Activated CD4-positive, alpha-beta memory T cell treated with anti-CD3 and anti-CD28 coated beads, Interleukin-2, amount 10 ng/mL, durations not matched to agents 7 days and 5 days (primary cell): Measurements from ENCODE around the gene ANAPC16. TPM values are rescaled to one million over a fixed set of nuclear protein-coding genes. Genes with fewer than 3 reads are reported as not detected.
"Not testable (repeated sequence)": the region's sequence is repeated elsewhere in the genome, so short reads cannot be mapped to it uniquely, and the experiment has no call there.

Experiments used
- CTCF ChIA-PET: fragments of 350-600 bp; sonication (Branson Sonifier 250); formaldehyde crosslinking; loops from one replicate; lab custom pipeline; 2021; ENCODE audit warnings: antibody characterized with exemption, inconsistent platforms; lab: Charles Lee
- POLR2A ChIA-PET: fragments of 350-600 bp; sonication (Branson Sonifier 250); formaldehyde crosslinking; loops from one replicate; lab custom pipeline; 2021; ENCODE audit warnings: antibody characterized with exemption; lab: Charles Lee
- DNase-seq: peaks from one replicate; pipeline ENCODE4 v3.0.0-alpha.2; 2020
- H3K27ac Mint-ChIP-seq: one replicate; pipeline ENCODE4 v1.8.0; 2021; ENCODE audit warnings: mild to moderate bottlenecking, mixed read lengths
- H3K27me3 Mint-ChIP-seq: one replicate; pipeline ENCODE4 v1.8.0; 2021; ENCODE audit warnings: mixed read lengths
- H3K36me3 Mint-ChIP-seq: one replicate; pipeline ENCODE4 v1.8.0; 2021; ENCODE audit warnings: low read depth, mixed read lengths
- H3K4me1 Mint-ChIP-seq: one replicate; pipeline ENCODE4 v1.8.0; 2021; ENCODE audit warnings: mixed read lengths
- H3K4me3 Mint-ChIP-seq: one replicate; pipeline ENCODE4 v1.8.0; 2021; ENCODE audit warnings: mild to moderate bottlenecking, mixed read lengths
- H3K9me3 Mint-ChIP-seq: one replicate; pipeline ENCODE4 v1.8.0; 2021; ENCODE audit warnings: mixed read lengths
- total RNA-seq, 2 experiments: library from RNA; stranded (reverse); gene quantifications; one replicate each; pipeline ENCODE4 v1.2.3, GENCODE V29; 2021

The ANAPC16 gene
- total RNA-seq, 2 experiments from 2014 or later = 94.2 to 101 TPM

- no peak for DNase-seq
- CTCF ChIA-PET = interaction anchor here (1.1 to 2.7 kb wide), 11 partner anchors 10 to 170 kb away, joined by 3 to 17 read pairs (median 6); partner anchors contain the start of gene DDIT4
- peaks cover 35% of the 10 kb centered on the region for H3K36me3 Mint-ChIP-seq
Measured at GRCh38 chr10:72218726-72219125, 2.9 kb downstream of the ANAPC16 start.

DNA sequence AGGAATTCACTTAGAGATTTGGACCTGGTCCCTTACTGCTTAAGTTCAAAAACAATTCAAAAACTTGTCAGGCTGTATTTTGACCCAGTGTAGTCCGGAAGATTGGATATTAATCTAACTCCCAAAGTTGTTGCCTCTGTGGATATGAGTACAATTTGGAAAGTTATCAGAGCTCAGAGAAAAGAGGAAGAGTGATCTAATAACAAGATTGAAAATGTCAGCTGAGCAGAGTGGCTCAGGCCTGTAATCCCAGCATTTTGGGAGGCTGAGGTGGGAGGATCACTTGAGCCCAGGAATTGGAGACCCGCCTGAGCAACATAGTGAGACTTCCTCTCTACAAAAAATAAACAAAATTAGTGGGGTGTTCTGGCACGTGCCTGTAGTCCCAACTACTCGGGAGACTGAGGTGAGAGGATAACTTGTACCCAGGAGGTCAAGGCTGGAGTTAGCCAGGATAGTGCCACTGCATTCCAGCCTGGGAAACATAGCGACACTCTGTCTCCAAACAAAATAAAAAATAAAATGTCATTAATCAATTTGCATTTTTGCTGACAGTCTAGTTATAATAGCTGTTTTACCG is 3.5 kb downstream of the ANAPC16 start:
- Mint-ChIP-seq H3K27ac (peak overlapping the region; percentile 69), H3K27me3 (no peaks in the 10 kb centered on the region), H3K4me1 (peaks cover 65% of the 10 kb centered on the region), H3K36me3 (peaks cover 40% of the 10 kb centered on the region), H3K9me3 (no peaks in the 10 kb centered on the region), H3K4me3 (peak overlapping the region; percentile 62)
- ChIA-PET CTCF (interaction anchor here (0.7 to 2.7 kb wide), 13 partner anchors 9 to 171 kb away, joined by 3 to 17 read pairs (median 5); partner anchors contain the start of gene DDIT4), POLR2A (interaction anchor here (0.8 to 2.3 kb wide), 9 partner anchors 11 to 135 kb away, joined by 3 to 19 read pairs (median 4); partner anchors contain the start of genes DDIT4, DNAJB12 and SPOCK2)
- no peak for DNase-seq

More at GRCh38 chr10:72218726-72219125, 2.9 kb downstream of the ANAPC16 start:
- peak overlapping the region; percentile 62 for H3K4me3 Mint-ChIP-seq
- peak overlapping the region; percentile 69 for H3K27ac Mint-ChIP-seq
- H3K27me3 Mint-ChIP-seq = no peaks in the 10 kb centered on the region
- POLR2A ChIA-PET = interaction anchor here (0.8 to 2.3 kb wide), 9 partner anchors 10 to 136 kb away, joined by 3 to 19 read pairs (median 4); partner anchors contain the start of genes DDIT4, DNAJB12 and SPOCK2
- H3K4me1 Mint-ChIP-seq = peaks cover 63% of the 10 kb centered on the region
- H3K9me3 Mint-ChIP-seq = no peaks in the 10 kb centered on the region

GRCh38 chr10:72220637-72221036 is 4.8 kb downstream of the ANAPC16 start:
- peaks cover 58% of the 10 kb centered on the region for H3K4me1 Mint-ChIP-seq
- H3K4me3 Mint-ChIP-seq = no peak overlapping the region
- no peak for DNase-seq
- H3K27me3 Mint-ChIP-seq = no peaks in the 10 kb centered on the region
- ChIA-PET CTCF (interaction anchor here (0.7 to 4.6 kb wide), 7 partner anchors 24 to 172 kb away, joined by 3 to 36 read pairs (median 6); no protein-coding TSS in a partner anchor), POLR2A (interaction anchor here (1.1 to 2.0 kb wide), 3 partner anchors 28 to 119 kb away, joined by 3 to 8 read pairs (median 4); no protein-coding TSS in a partner anchor)
- H3K27ac Mint-ChIP-seq = peak overlapping the region; percentile 2
- H3K9me3 Mint-ChIP-seq = no peaks in the 10 kb centered on the region
- H3K36me3 Mint-ChIP-seq = peaks cover 43% of the 10 kb centered on the region

DNA sequence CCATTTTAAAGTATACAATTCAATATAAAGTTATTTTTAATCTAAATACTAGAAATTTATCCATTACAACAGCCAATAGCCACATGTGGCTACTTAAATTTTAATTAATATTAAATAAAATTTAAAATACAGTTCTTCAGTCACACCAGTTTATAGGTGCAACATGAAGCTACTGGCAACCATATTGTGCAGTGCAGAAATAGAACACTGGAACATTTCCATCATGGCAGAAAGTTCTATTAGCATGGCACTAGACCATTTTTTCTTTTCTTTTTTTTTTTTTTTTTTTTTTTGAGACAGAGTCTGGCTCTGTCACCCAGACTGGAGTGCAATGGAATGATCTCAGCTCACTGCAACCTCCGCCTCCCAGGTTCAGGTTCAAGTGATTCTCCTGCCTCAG is 5.5 kb downstream of the ANAPC16 start:
- ChIA-PET CTCF (interaction anchor here (0.6 to 4.6 kb wide), 9 partner anchors 25 to 172 kb away, joined by 3 to 36 read pairs (median 4); partner anchors contain the start of gene SPOCK2), POLR2A (interaction anchor here (1.1 to 2.0 kb wide), 3 partner anchors 27 to 118 kb away, joined by 3 to 8 read pairs (median 4); no protein-coding TSS in a partner anchor)
- no peaks in the 10 kb centered on the region for H3K9me3 Mint-ChIP-seq
- no peak overlapping the region for H3K4me3 Mint-ChIP-seq
- DNase-seq = no peak
- H3K27ac Mint-ChIP-seq = no peak overlapping the region
- H3K27me3 Mint-ChIP-seq = no peaks in the 10 kb centered on the region
- H3K36me3 Mint-ChIP-seq = peaks cover 43% of the 10 kb centered on the region
- peaks cover 57% of the 10 kb centered on the region for H3K4me1 Mint-ChIP-seq

GRCh38 chr10:72223743-72224101 is 7.9 kb downstream of the ANAPC16 start:
- no peak for DNase-seq
- ChIA-PET POLR2A (interaction anchor here (0.7 to 1.3 kb wide), 8 partner anchors 37 to 135 kb away, joined by 3 to 6 read pairs (median 3); partner anchors contain the start of gene SPOCK2), CTCF (interaction anchor here (0.8 to 4.6 kb wide), 16 partner anchors 20 to 175 kb away, joined by 3 to 36 read pairs (median 6); partner anchors contain the start of gene DDIT4)
- H3K4me3 Mint-ChIP-seq = no peak overlapping the region
- peaks cover 41% of the 10 kb centered on the region for H3K36me3 Mint-ChIP-seq
- peaks cover 52% of the 10 kb centered on the region for H3K4me1 Mint-ChIP-seq
- H3K27me3 Mint-ChIP-seq = no peaks in the 10 kb centered on the region
- no peaks in the 10 kb centered on the region for H3K9me3 Mint-ChIP-seq
- H3K27ac Mint-ChIP-seq = peak overlapping the region; percentile 58

GRCh38 chr10:72224191-72224590 is 8.4 kb downstream of the ANAPC16 start:
- ChIA-PET CTCF (interaction anchor here (0.8 to 4.6 kb wide), 16 partner anchors 19 to 175 kb away, joined by 3 to 36 read pairs (median 6); partner anchors contain the start of gene DDIT4), POLR2A (interaction anchor here (0.7 to 1.3 kb wide), 8 partner anchors 37 to 135 kb away, joined by 3 to 6 read pairs (median 3); partner anchors contain the start of gene SPOCK2)
- H3K4me3 Mint-ChIP-seq, H3K9me3 Mint-ChIP-seq, DNase-seq, H3K27me3 Mint-ChIP-seq: not testable (repeated sequence)
- H3K36me3 Mint-ChIP-seq = peaks cover 40% of the 10 kb centered on the region
- H3K27ac Mint-ChIP-seq = peak overlapping the region; percentile 58
- peaks cover 48% of the 10 kb centered on the region for H3K4me1 Mint-ChIP-seq

- Mint-ChIP-seq H3K27ac (no peak overlapping the region), H3K4me3 (no peak overlapping the region), H3K4me1 (peaks cover 50% of the 10 kb centered on the region), H3K36me3 (peaks cover 40% of the 10 kb centered on the region), H3K9me3 (no peaks in the 10 kb centered on the region), H3K27me3 (no peaks in the 10 kb centered on the region)
- CTCF ChIA-PET = interaction anchor here (0.7 to 2.1 kb wide), 7 partner anchors 10 to 178 kb away, joined by 3 to 13 read pairs (median 3); partner anchors contain the start of gene SPOCK2
- POLR2A ChIA-PET = interaction anchor here (0.9 to 2.3 kb wide), 3 partner anchors 10 to 109 kb away, joined by 3 to 7 read pairs (median 6); partner anchors contain the start of genes ANAPC16 and ASCC1
- DNase-seq = no peak
Measured at GRCh38 chr10:72226418-72227027, 10.7 kb downstream of the ANAPC16 start.

GRCh38 chr10:72227826-72228225 is 12.0 kb downstream of the ANAPC16 start:
- peaks cover 39% of the 10 kb centered on the region for H3K36me3 Mint-ChIP-seq
- H3K27ac Mint-ChIP-seq = no peak overlapping the region
- DNase-seq = no peak
- no peak overlapping the region for H3K4me3 Mint-ChIP-seq
- peaks cover 47% of the 10 kb centered on the region for H3K4me1 Mint-ChIP-seq
- H3K9me3 Mint-ChIP-seq = no peaks in the 10 kb centered on the region
- POLR2A ChIA-PET = interaction anchor here (0.9 kb wide), 1 partner anchor 47 kb away, joined by 3 read pairs; no protein-coding TSS in a partner anchor
- H3K27me3 Mint-ChIP-seq = no peaks in the 10 kb centered on the region
- CTCF ChIA-PET = interaction anchor here (1.1 to 2.4 kb wide), 4 partner anchors 9 to 110 kb away, joined by 5 to 10 read pairs (median 6); no protein-coding TSS in a partner anchor

DNA sequence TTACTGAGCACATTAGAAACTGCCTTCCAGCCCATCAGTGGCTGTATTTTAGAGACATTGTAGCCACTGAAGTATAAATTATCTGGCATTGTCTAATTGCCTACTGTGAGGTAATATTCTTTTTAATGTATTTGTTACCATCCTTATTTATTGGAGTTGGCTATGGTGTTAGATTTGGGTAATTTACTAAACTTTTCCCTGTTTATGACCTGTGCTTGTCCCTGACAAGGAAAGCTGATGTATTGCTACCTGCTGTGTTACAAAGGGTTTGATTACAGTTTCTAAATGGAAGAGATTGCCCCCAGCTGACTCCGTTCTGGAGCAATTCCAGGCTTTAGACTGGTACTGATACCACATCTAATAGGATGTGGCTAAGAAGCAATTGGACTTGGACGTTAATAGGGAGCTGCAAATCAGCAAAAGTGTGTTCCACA is 12.5 kb downstream of the ANAPC16 start:
- POLR2A ChIA-PET = interaction anchor here (0.9 to 2.6 kb wide), 3 partner anchors 12 to 47 kb away, joined by 3 to 11 read pairs (median 6); partner anchors contain the start of genes ANAPC16, ASCC1 and DDIT4
- no peaks in the 10 kb centered on the region for H3K27me3 Mint-ChIP-seq
- CTCF ChIA-PET = interaction anchor here (1.1 to 2.4 kb wide), 5 partner anchors 9 to 180 kb away, joined by 5 to 10 read pairs (median 6); no protein-coding TSS in a partner anchor
- no peak overlapping the region for H3K4me3 Mint-ChIP-seq
- H3K27ac Mint-ChIP-seq = no peak overlapping the region
- no peak for DNase-seq
- H3K36me3 Mint-ChIP-seq = peaks cover 43% of the 10 kb centered on the region
- H3K4me1 Mint-ChIP-seq = peaks cover 41% of the 10 kb centered on the region
- no peaks in the 10 kb centered on the region for H3K9me3 Mint-ChIP-seq

- H3K36me3 Mint-ChIP-seq = peaks cover 42% of the 10 kb centered on the region
- CTCF ChIA-PET = interaction anchor here (0.6 to 2.4 kb wide), 12 partner anchors 9 to 336 kb away, joined by 3 to 10 read pairs (median 5); partner anchors contain the start of gene DDIT4
- H3K4me1 Mint-ChIP-seq = peaks cover 31% of the 10 kb centered on the region
- DNase-seq = no peak
- H3K27me3 Mint-ChIP-seq = no peaks in the 10 kb centered on the region
- no peak overlapping the region for H3K4me3 Mint-ChIP-seq
- peak overlapping the region; percentile 27 for H3K27ac Mint-ChIP-seq
- H3K9me3 Mint-ChIP-seq = no peaks in the 10 kb centered on the region
- POLR2A ChIA-PET = interaction anchor here (1.7 to 2.6 kb wide), 3 partner anchors 13 to 44 kb away, joined by 6 to 11 read pairs (median 8); partner anchors contain the start of genes ANAPC16, ASCC1 and DDIT4
Measured at GRCh38 chr10:72229261-72230251, 13.7 kb downstream of the ANAPC16 start.

GRCh38 chr10:72233621-72234020 is 17.8 kb downstream of the ANAPC16 start:
- CTCF ChIA-PET = no interaction called here

More at GRCh38 chr10:72233621-72234020, 17.8 kb downstream of the ANAPC16 start:
- no peak overlapping the region for H3K4me3 Mint-ChIP-seq
- H3K27ac Mint-ChIP-seq = no peak overlapping the region
- H3K4me1 Mint-ChIP-seq = peaks cover 14% of the 10 kb centered on the region
- POLR2A ChIA-PET = interaction anchor here (0.7 kb wide), 1 partner anchor 27 kb away, joined by 4 read pairs; no protein-coding TSS in a partner anchor
- no peaks in the 10 kb centered on the region for H3K9me3 Mint-ChIP-seq
- H3K27me3 Mint-ChIP-seq = no peaks in the 10 kb centered on the region
- peaks cover 53% of the 10 kb centered on the region for H3K36me3 Mint-ChIP-seq
- DNase-seq = no peak
